Measurements from ENCODE around the gene GLE1.

GRCh38 chr9:128529191-128529590 is 24.7 kb downstream of the GLE1 start:
- TF ChIP-seq EGR1 (IDR thresholded peaks at IDR 0.05; ENCODE audit: low read depth) = no peak
- no peak for TF ChIP-seq POLR2A (IDR thresholded peaks at IDR 0.05; ENCODE audit: borderline replicate concordance, extremely low read depth, insufficient read depth, insufficient read length)
- TF ChIP-seq CEBPB (IDR thresholded peaks at IDR 0.05; ENCODE audit: low read depth) = no peak
